ENCODE results near the gene PTOV1.

GRCh38 chr19:49881672-49882394 is 30.9 kb downstream of the PTOV1 start:
- TF ChIP-seq CTCF (IDR thresholded peaks at IDR 0.05) (no peak), POLR2A (IDR thresholded peaks at IDR 0.05) (no peak)
